Mesenchymal stem cell (in vitro differentiated cells and primary cell): ENCODE data around the gene HOXC11.

Experiments
- DNase-seq: peaks from one replicate; pipeline ENCODE4 v3.0.0-alpha.2; 2013
- H2AFZ ChIP-seq: one replicate; pipeline ENCODE4 v1.6.1; 2013; ENCODE audit warnings: low read depth, mild to moderate bottlenecking, control low read depth, inconsistent platforms, low read length, moderate library complexity
- H2AK5ac ChIP-seq: 2 replicates; pipeline ENCODE4 v1.6.1; 2013; ENCODE audit warnings: low read length, moderate library complexity, mild to moderate bottlenecking, inconsistent platforms; ENCODE audit not compliant: severe bottlenecking
- H2BK120ac ChIP-seq: one replicate; pipeline ENCODE4 v1.6.1; 2013; ENCODE audit warnings: low read depth, mild to moderate bottlenecking, inconsistent platforms, low read length, moderate library complexity
- H2BK12ac ChIP-seq, 2 experiments: one replicate each; pipeline ENCODE4 v1.6.1; 2013; ENCODE audit warnings: inconsistent platforms in 2 of 2, low read length in 2 of 2, mild to moderate bottlenecking in 2 of 2, moderate library complexity in 2 of 2, control low read depth in 1 of 2
- H2BK15ac ChIP-seq: one replicate; pipeline ENCODE4 v1.6.1; 2013; ENCODE audit warnings: mild to moderate bottlenecking, low read depth, inconsistent platforms; ENCODE audit not compliant: poor library complexity, severe bottlenecking
- H2BK5ac ChIP-seq: 2 replicates; pipeline ENCODE4 v1.6.1; 2013; ENCODE audit warnings: low read depth, mild to moderate bottlenecking, low read length, control low read depth, inconsistent platforms; ENCODE audit not compliant: poor library complexity, severe bottlenecking
- H3K14ac ChIP-seq, 2 experiments: one replicate each; pipeline ENCODE4 v1.6.1; 2013; ENCODE audit warnings: inconsistent platforms in 2 of 2, low read length in 2 of 2, control low read depth in 1 of 2, mild to moderate bottlenecking in 1 of 2, moderate library complexity in 1 of 2
- H3K18ac ChIP-seq, 2 experiments: one replicate each; pipeline ENCODE4 v1.6.1; 2013; ENCODE audit warnings: inconsistent platforms in 2 of 2, low read length in 2 of 2, control low read depth in 1 of 2, low read depth in 1 of 2, mild to moderate bottlenecking in 1 of 2
- H3K23ac ChIP-seq, 2 experiments: one replicate each; pipeline ENCODE4 v1.6.1; 2013; ENCODE audit warnings: inconsistent platforms in 2 of 2, low read length in 2 of 2, mild to moderate bottlenecking in 2 of 2, moderate library complexity in 2 of 2, control low read depth in 1 of 2
- H3K27ac ChIP-seq: 2 replicates; pipeline ENCODE4 v1.5.1; 2013; ENCODE audit warnings: mild to moderate bottlenecking, moderate library complexity, low read length, control low read depth, inconsistent platforms; ENCODE audit not compliant: poor library complexity, severe bottlenecking
- H3K27me3 ChIP-seq, 2 experiments: 2 replicates each; pipeline versions ENCODE4 v1.6.1 to v1.7.0; 2013; ENCODE audit warnings: low read length in 2 of 2, mild to moderate bottlenecking in 2 of 2, moderate library complexity in 2 of 2, control low read depth in 1 of 2, inconsistent platforms in 1 of 2; ENCODE audit not compliant: control insufficient read depth in 1 of 2, insufficient read depth in 1 of 2
- H3K36me3 ChIP-seq, 2 experiments: 2 replicates each; pipeline versions ENCODE4 v1.6.1 to v1.7.0; 2013; ENCODE audit warnings: low read length in 2 of 2, control low read depth in 1 of 2, inconsistent platforms in 1 of 2, low read depth in 1 of 2, mild to moderate bottlenecking in 1 of 2; ENCODE audit not compliant: insufficient read depth in 2 of 2, control insufficient read depth in 1 of 2
- H3K4ac ChIP-seq, 2 experiments: one replicate each; pipeline ENCODE4 v1.6.1; 2013; ENCODE audit warnings: inconsistent platforms in 2 of 2, low read length in 2 of 2, mild to moderate bottlenecking in 2 of 2, moderate library complexity in 2 of 2, control low read depth in 1 of 2, low read depth in 1 of 2
- H3K4me1 ChIP-seq: 2 replicates; pipeline ENCODE4 v1.6.1; 2013; ENCODE audit warnings: low read depth, low read length, control low read depth; ENCODE audit not compliant: control insufficient read depth, insufficient read depth
- H3K4me2 ChIP-seq: 2 replicates; pipeline ENCODE4 v1.6.1; 2013; ENCODE audit warnings: low read length, mild to moderate bottlenecking, inconsistent platforms; ENCODE audit not compliant: poor library complexity, severe bottlenecking
- H3K4me3 ChIP-seq, 2 experiments: 2 replicates each; pipeline versions ENCODE4 v1.5.1 to v1.7.0; 2013; ENCODE audit warnings: low read length in 2 of 2, mild to moderate bottlenecking in 2 of 2, control low read depth in 1 of 2, low read depth in 1 of 2; ENCODE audit not compliant: insufficient read depth in 1 of 2
- H3K79me1 ChIP-seq: replicated peaks from 2 replicates; pipeline ENCODE4 v1.6.1; 2013; ENCODE audit warnings: mild to moderate bottlenecking, control low read depth, low read length, inconsistent platforms; ENCODE audit not compliant: poor library complexity, severe bottlenecking
- H3K9ac ChIP-seq: 2 replicates; pipeline ENCODE4 v1.7.0; 2013; ENCODE audit warnings: mild to moderate bottlenecking, low read length, moderate library complexity
- H3K9me3 ChIP-seq: 2 replicates; pipeline ENCODE4 v1.7.0; 2013; ENCODE audit warnings: mild to moderate bottlenecking, low read length; ENCODE audit not compliant: control insufficient read depth
- H4K8ac ChIP-seq: one replicate; pipeline ENCODE4 v1.6.1; 2013; ENCODE audit warnings: inconsistent platforms, mild to moderate bottlenecking, low read length, moderate library complexity
- H4K91ac ChIP-seq: one replicate; pipeline ENCODE4 v1.6.1; 2013; ENCODE audit warnings: mild to moderate bottlenecking, low read length, inconsistent platforms
- WGBS: methylation state at CpG from one replicate; pipeline ENCODE4 v1.1.7; 2013; ENCODE audit warnings: mixed read lengths; 5-methylcytosine and 5-hydroxymethylcytosine counted together

The HOXC11 gene

DNA sequence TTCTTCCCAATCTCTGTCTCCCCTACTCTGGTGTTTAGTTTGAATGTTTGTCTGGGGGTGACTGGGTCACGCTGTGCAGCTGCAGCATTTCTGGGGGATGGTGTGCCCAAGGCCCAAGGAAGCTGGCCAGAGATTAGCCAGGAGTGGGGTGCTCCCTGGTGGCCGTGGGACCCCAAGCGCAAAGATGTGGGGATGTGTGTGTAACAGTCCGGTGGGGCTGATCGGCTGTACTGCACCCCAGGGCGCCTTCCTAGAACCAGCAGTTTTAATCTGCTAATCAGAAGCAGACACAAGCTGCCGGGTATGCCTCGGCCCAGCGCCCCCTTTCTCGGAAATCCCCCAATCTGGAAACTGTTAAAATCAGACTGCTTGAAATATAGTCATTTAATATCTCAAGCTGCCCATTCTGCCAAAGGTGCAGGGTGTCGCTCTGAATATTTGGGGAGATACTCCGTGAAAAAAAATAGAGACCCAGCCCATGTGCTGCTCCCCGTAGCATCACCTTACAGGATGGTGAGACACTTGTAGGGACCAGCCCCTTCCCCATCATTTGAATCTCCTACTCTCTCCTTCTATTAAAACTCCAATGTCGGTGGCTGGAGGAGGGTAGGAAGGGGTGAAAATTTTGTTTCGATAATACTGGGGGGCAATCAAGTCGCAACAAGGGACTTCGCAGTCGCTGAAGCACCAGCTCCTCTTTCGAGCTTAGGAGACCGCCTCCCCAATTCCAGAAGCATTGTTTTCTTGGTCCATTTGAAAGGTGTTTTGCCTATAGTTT, 31.3 kb downstream of the HOXC11 start:
- Histone ChIP-seq H3K23ac (peak overlapping the region in 1 of 2 experiments; percentile 23), H2BK120ac (peak overlapping the region; percentile 24), H2AK5ac (peak overlapping the region; percentile 76), H4K8ac (no peak overlapping the region), H3K4me2 (peak overlapping the region; percentile 76), H3K36me3 (peaks cover 0 to 3% of the 10 kb centered on the region in 2 experiments), H2BK12ac (peak overlapping the region; percentile 4 to 11), H3K14ac (no peak overlapping the region), H2BK5ac (no peak overlapping the region), H4K91ac (no peak overlapping the region), H2AFZ (peak overlapping the region; percentile 30), H3K79me1 (no peaks in the 10 kb centered on the region), H3K18ac (peak overlapping the region in 1 of 2 experiments; percentile 76), H3K9me3 (no peaks in the 10 kb centered on the region), H3K4ac (peak overlapping the region in 1 of 2 experiments; percentile 67), H3K27ac (peak overlapping the region; percentile 73), H2BK15ac (no peak overlapping the region), H3K27me3 (no peaks in the 10 kb centered on the region), H3K4me3 (peak overlapping the region in 1 of 2 experiments; percentile 86), H3K4me1 (peaks cover 36% of the 10 kb centered on the region), H3K9ac (peak overlapping the region; percentile 98)
- WGBS, result 70% methylated on average over 14 of the region's 20 CpGs
- no peak for DNase-seq

DNA sequence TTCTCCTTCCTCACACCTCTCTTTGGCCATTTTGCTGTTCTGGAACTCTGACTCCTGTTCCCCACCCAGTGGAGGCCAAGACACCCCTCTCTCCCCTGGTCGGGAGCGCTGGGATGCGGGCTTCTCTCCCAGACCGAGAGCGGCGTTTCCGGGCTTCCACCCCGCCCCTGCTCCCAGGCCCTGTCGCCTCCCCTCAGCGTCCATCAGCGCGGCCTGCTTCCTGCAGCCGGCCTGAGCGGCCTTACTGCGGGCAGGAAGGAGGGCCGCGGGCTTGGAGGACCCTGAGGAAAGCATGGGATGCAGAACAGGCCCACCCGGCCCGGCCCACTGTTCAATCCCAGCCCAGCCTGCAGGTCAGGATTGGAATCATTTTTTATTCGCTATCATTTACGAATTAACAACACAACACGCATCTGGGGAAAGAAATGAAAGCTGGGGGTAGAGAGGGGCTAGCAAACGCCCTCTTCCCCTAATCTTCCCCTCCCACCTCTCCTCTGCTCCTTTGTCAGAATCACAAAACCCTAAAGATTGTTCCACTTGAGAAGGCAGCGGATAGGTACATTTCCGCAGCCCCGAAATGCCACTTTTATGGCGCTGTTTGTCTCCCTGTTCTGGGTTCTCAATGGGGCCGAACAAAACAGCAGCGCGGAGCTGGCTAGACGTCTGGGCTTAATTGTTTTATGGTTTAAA, 32.1 kb downstream of the HOXC11 start:
- peak; percentile 68 for DNase-seq
- Histone ChIP-seq H2BK120ac (no peak overlapping the region), H3K79me1 (no peaks in the 10 kb centered on the region), H3K23ac (no peak overlapping the region), H2AFZ (peak overlapping the region; percentile 30), H3K27ac (peak overlapping the region; percentile 81), H3K4ac (peak overlapping the region; percentile 67 to 85), H2BK12ac (peak overlapping the region; percentile 23 to 42), H4K91ac (no peak overlapping the region), H3K4me2 (peak overlapping the region; percentile 76), H3K4me3 (peak overlapping the region; percentile 31 to 86), H2AK5ac (peak overlapping the region; percentile 76), H3K36me3 (peaks cover 0 to 3% of the 10 kb centered on the region in 2 experiments), H3K18ac (peak overlapping the region; percentile 76 to 85), H3K4me1 (peaks cover 36% of the 10 kb centered on the region), H3K27me3 (no peaks in the 10 kb centered on the region), H3K9me3 (no peaks in the 10 kb centered on the region), H2BK5ac (no peak overlapping the region), H3K14ac (no peak overlapping the region), H2BK15ac (no peak overlapping the region), H4K8ac (peak overlapping the region; percentile 91), H3K9ac (peak overlapping the region; percentile 98)
- 12% methylated on average over 31 of the region's 31 CpGs for WGBS

DNA sequence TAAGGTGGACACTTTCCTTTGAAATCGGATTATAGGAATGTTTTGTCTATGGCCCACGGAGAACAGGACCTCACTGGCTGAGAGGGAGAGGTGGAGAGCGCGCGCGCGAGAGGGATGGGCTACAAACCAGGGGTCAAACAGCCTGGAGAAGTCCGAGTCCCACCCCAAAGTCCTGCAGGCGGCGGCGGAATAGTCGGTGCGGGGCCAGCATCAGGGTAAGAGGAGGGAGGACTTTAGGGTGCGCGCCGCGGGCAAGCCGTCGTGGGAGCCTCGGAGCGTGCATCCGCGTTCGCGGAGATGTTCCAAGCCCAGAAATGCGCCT, 32.6 kb downstream of the HOXC11 start:
- no peak overlapping the region for H2AFZ ChIP-seq
- H2BK120ac ChIP-seq, result peak overlapping the region; percentile 57
- DNase-seq, result peak; percentile 43
- peak overlapping the region; percentile 42 to 86 for H3K4me3 ChIP-seq
- H4K91ac ChIP-seq, result no peak overlapping the region
- peak overlapping the region; percentile 42 to 76 for H2BK12ac ChIP-seq
- H3K36me3 ChIP-seq, result peaks cover 0 to 3% of the 10 kb centered on the region in 2 experiments
- peak overlapping the region; percentile 61 to 68 for H3K23ac ChIP-seq
- H4K8ac ChIP-seq, result peak overlapping the region; percentile 91
- peak overlapping the region; percentile 58 to 76 for H3K18ac ChIP-seq
- peak overlapping the region; percentile 41 for H2BK15ac ChIP-seq
- H3K4me2 ChIP-seq, result peak overlapping the region; percentile 76
- peaks cover 36% of the 10 kb centered on the region for H3K4me1 ChIP-seq
- H3K27me3 ChIP-seq, result no peaks in the 10 kb centered on the region
- H2AK5ac ChIP-seq, result no peak overlapping the region
- H2BK5ac ChIP-seq, result no peak overlapping the region
- H3K14ac ChIP-seq, result no peak overlapping the region
- no peaks in the 10 kb centered on the region for H3K9me3 ChIP-seq
- peak overlapping the region; percentile 81 for H3K27ac ChIP-seq
- no peaks in the 10 kb centered on the region for H3K79me1 ChIP-seq
- peak overlapping the region; percentile 98 for H3K9ac ChIP-seq
- 10% methylated on average over 25 of the region's 26 CpGs for WGBS
- H3K4ac ChIP-seq, result peak overlapping the region; percentile 21 to 76
